B cell (primary cell): ENCODE measurements around the gene MTERF4. TPM values are rescaled to one million over a fixed set of nuclear protein-coding genes. Genes with fewer than 3 reads are reported as not detected.

Experiments used
- ATAC-seq: fragments of 200-7000 bp; cut with Tn5 transposase; one replicate; pipeline ENCODE4 v1.10.0; 2021; ENCODE audit warnings: low read depth, mild to moderate bottlenecking, moderate number of reproducible peaks, moderate library complexity
- CTCF ChIA-PET: fragments of 350-600 bp; sonication (Branson Sonifier 250); formaldehyde crosslinking; loops from one replicate; lab custom pipeline; 2021; ENCODE audit warnings: antibody characterized with exemption, inconsistent platforms; lab: Charles Lee
- POLR2A ChIA-PET: fragments of 350-600 bp; sonication (Branson Sonifier 250); formaldehyde crosslinking; loops from one replicate; lab custom pipeline; 2021; ENCODE audit warnings: antibody characterized with exemption; lab: Charles Lee
- DNase-seq: peaks from one replicate; pipeline ENCODE4 v3.0.0; 2013
- H2AFZ ChIP-seq: 2 replicates; pipeline ENCODE4 v1.6.1; 2012; ENCODE audit warnings: mild to moderate bottlenecking, low read depth, low read length; ENCODE audit not compliant: insufficient read depth, poor library complexity, severe bottlenecking
- H3K27ac ChIP-seq, 2 donors: 1 replicate in 1 of 2; 2 replicates in 1 of 2; pipeline ENCODE4 v1.5.1; 2012 to 2013; ENCODE audit warnings: low read length in 2 of 2, mild to moderate bottlenecking in 2 of 2, moderate library complexity in 1 of 2
- H3K27me3 ChIP-seq, 4 experiments: fragments of 200-600 bp in 1 of 4; sonication (generic) in 1 of 4; replicated peaks in 1 of 4; 1 replicate in 2 of 4; 2 replicates in 2 of 4; pipeline versions ENCODE4 v1.6.1 to v1.7.0; 2013 to 2016; ENCODE audit warnings: low read length in 3 of 4, mild to moderate bottlenecking in 2 of 4, mixed read lengths in 1 of 4, moderate library complexity in 1 of 4; ENCODE audit not compliant: insufficient read depth in 4 of 4, control insufficient read depth in 3 of 4; ENCODE audit errors: control extremely low read depth in 1 of 4
- H3K36me3 ChIP-seq, 2 experiments: replicated peaks in 1 of 2; 1 replicate in 1 of 2; 2 replicates in 1 of 2; pipeline versions ENCODE4 v1.6.1 to v1.7.1; 2013; ENCODE audit warnings: low read length in 1 of 2; ENCODE audit not compliant: insufficient read depth in 2 of 2, control insufficient read depth in 1 of 2; ENCODE audit errors: control extremely low read depth in 1 of 2, extremely low read depth in 1 of 2
- H3K4me1 ChIP-seq, 2 donors: fragments of 200-600 bp in 1 of 2; sonication (generic) in 1 of 2; 1 replicate in 1 of 2; 2 replicates in 1 of 2; pipeline versions ENCODE4 v1.5.1 to v1.6.1; 2013 to 2017; ENCODE audit warnings: low read length in 2 of 2; ENCODE audit not compliant: control insufficient read depth in 2 of 2, insufficient read depth in 2 of 2
- H3K4me2 ChIP-seq: replicated peaks from 2 replicates; pipeline ENCODE3; 2012; ENCODE audit warnings: mild to moderate bottlenecking, low read depth, low read length; ENCODE audit not compliant: poor library complexity, severe bottlenecking
- H3K4me3 ChIP-seq, 5 experiments: fragments of 200-600 bp in 1 of 5; sonication (generic) in 1 of 5; 1 replicate in 3 of 5; 2 replicates in 2 of 5; pipeline versions ENCODE4 v1.5.1 to v1.7.0; 2011 to 2016; ENCODE audit warnings: low read length in 4 of 5, mild to moderate bottlenecking in 4 of 5, low read depth in 2 of 5, control low read depth in 1 of 5, moderate library complexity in 1 of 5; ENCODE audit not compliant: insufficient read depth in 1 of 5; ENCODE audit errors: control extremely low read depth in 1 of 5, extremely low read depth in 1 of 5
- H3K79me2 ChIP-seq: fragments of 200-600 bp; sonication (generic); one replicate; pipeline ENCODE4 v1.6.0; 2016; ENCODE audit warnings: low read length; ENCODE audit not compliant: control insufficient read depth, insufficient read depth
- H3K9ac ChIP-seq: fragments of 200-600 bp; sonication (generic); 2 replicates; pipeline ENCODE4 v1.6.1; 2017; ENCODE audit warnings: mild to moderate bottlenecking, low read length, moderate library complexity
- H3K9me3 ChIP-seq, 3 donors: one replicate each; pipeline versions ENCODE4 v1.6.1 to v1.7.1; 2013; ENCODE audit warnings: low read length in 2 of 3; ENCODE audit not compliant: control insufficient read depth in 2 of 3, insufficient read depth in 1 of 3; ENCODE audit errors: control extremely low read depth in 1 of 3
- H4K20me1 ChIP-seq: 2 replicates; pipeline ENCODE4 v1.6.0; 2012; ENCODE audit warnings: mild to moderate bottlenecking, low read length; ENCODE audit not compliant: insufficient read depth, control insufficient read depth, poor library complexity, severe bottlenecking
- H3K27ac Mint-ChIP-seq: one replicate; pipeline ENCODE4 v1.8.0; 2021; ENCODE audit warnings: mixed read lengths
- H3K27me3 Mint-ChIP-seq: one replicate; pipeline ENCODE4 v1.8.0; 2021; ENCODE audit warnings: mixed read lengths
- H3K4me1 Mint-ChIP-seq: one replicate; pipeline ENCODE4 v1.8.0; 2021; ENCODE audit warnings: mixed read lengths
- H3K4me3 Mint-ChIP-seq: one replicate; pipeline ENCODE4 v1.8.0; 2021; ENCODE audit warnings: mixed read lengths
- H3K9me3 Mint-ChIP-seq: one replicate; pipeline ENCODE4 v1.8.0; 2022; ENCODE audit warnings: mixed read lengths; ENCODE audit not compliant: insufficient read depth
- CTCF ChIP-seq: fragments of 200-600 bp; IDR thresholded peaks from one replicate; pipeline ENCODE4 v1.8.0; 2022; ENCODE audit warnings: antibody characterized with exemption, mild to moderate bottlenecking
- EZH2 ChIP-seq: IDR thresholded peaks from 2 replicates; pipeline ENCODE4 v1.6.1; 2012; ENCODE audit warnings: borderline replicate concordance, low read depth, mild to moderate bottlenecking, moderate library complexity, low read length; ENCODE audit not compliant: insufficient read depth, poor library complexity, severe bottlenecking
- WGBS: methylation state at CpG from one replicate; pipeline ENCODE4 v1.1.5; 2013; ENCODE audit warnings: missing lambda C conversion rate; ENCODE audit not compliant: insufficient coverage; 5-methylcytosine and 5-hydroxymethylcytosine counted together
- intact Hi-C: fragments of 100-400 bp; cut with micrococcal nuclease; formaldehyde crosslinking; loops from one replicate; pipeline ENCODE4 v1.10.0; 2022
- polyA plus RNA-seq: library from polyadenylated mRNA; depleted of rRNA; stranded (reverse); fragments of >200 nt; gene quantifications from 2 replicates; pipeline ENCODE4 v1.2.3, GENCODE V29; 2012
- total RNA-seq, 2 donors: library from RNA; stranded (reverse); fragments of 120-200 nt in 1 of 2; gene quantifications; 1 replicate in 1 of 2; 2 replicates in 1 of 2; pipeline versions ENCODE4 v1.2.3 to v1.2.4, GENCODE V29; 2013 to 2022

MTERF4 gene
- total and polyA plus RNA-seq, 2 donors (not counting 1 experiment from before 2014, with no cell fraction given): 88.7 to 153 TPM

GRCh38 chr2:241136661-241137260 is 34.7 kb upstream of the MTERF4 start:
- Histone ChIP-seq H3K9ac (no peak overlapping the region), H2AFZ (no peak overlapping the region), H3K4me3 (no peak overlapping the region), H4K20me1 (no peaks in the 10 kb centered on the region), H3K27me3 (no peaks in the 10 kb centered on the region), H3K4me1 (no peaks in the 10 kb centered on the region), H3K27ac (no peak overlapping the region), H3K79me2 (peaks cover 7% of the 10 kb centered on the region), H3K9me3 (no peaks in the 10 kb centered on the region), H3K4me2 (no peak overlapping the region), H3K36me3 (peaks cover 0 to 22% of the 10 kb centered on the region in 2 experiments)
- no peaks in the 10 kb centered on the region for H3K27me3 Mint-ChIP-seq
- no peak overlapping the region for H3K27ac Mint-ChIP-seq
- peaks cover 8% of the 10 kb centered on the region for H3K4me1 Mint-ChIP-seq
- WGBS: 96% methylated on average over 22 of the region's 25 CpGs
- no peaks in the 10 kb centered on the region for H3K9me3 Mint-ChIP-seq
- ChIA-PET POLR2A (interaction anchor here (0.6 kb wide), 1 partner anchor 703 kb away, joined by 3 read pairs; no protein-coding TSS in a partner anchor), CTCF (interaction anchor here (1.5 kb wide), 1 partner anchor 58 kb away, joined by 3 read pairs; no protein-coding TSS in a partner anchor)
- ATAC-seq (no peak), DNase-seq (no peak)
- TF ChIP-seq CTCF (no peak), EZH2 (no peak)
- intact Hi-C loops: no loop called here
- no peak overlapping the region for H3K4me3 Mint-ChIP-seq

GRCh38 chr2:241136191-241136590 is 34.1 kb upstream of the MTERF4 start:
- WGBS: 91% methylated on average over 8 of the region's 8 CpGs

More at GRCh38 chr2:241136191-241136590, 34.1 kb upstream of the MTERF4 start:
- no peak overlapping the region for H2AFZ ChIP-seq
- TF ChIP-seq CTCF (no peak), EZH2 (no peak)
- Mint-ChIP-seq H3K4me1 (peaks cover 8% of the 10 kb centered on the region), H3K27ac (no peak overlapping the region), H3K9me3 (no peaks in the 10 kb centered on the region), H3K27me3 (no peaks in the 10 kb centered on the region), H3K4me3 (no peak overlapping the region)
- POLR2A ChIA-PET: no interaction called here
- no peak overlapping the region for H3K27ac ChIP-seq
- CTCF ChIA-PET: interaction anchor here (1.5 kb wide), 1 partner anchor 58 kb away, joined by 3 read pairs; no protein-coding TSS in a partner anchor
- no peaks in the 10 kb centered on the region for H3K4me1 ChIP-seq
- peaks cover 0 to 18% of the 10 kb centered on the region in 2 experiments for H3K36me3 ChIP-seq
- H3K27me3 ChIP-seq: no peaks in the 10 kb centered on the region
- intact Hi-C loops: no loop called here
- DNase-seq: no peak
- H3K4me2 ChIP-seq: no peak overlapping the region
- no peak for ATAC-seq
- no peak overlapping the region for H3K9ac ChIP-seq
- peaks cover 1% of the 10 kb centered on the region for H3K79me2 ChIP-seq
- no peaks in the 10 kb centered on the region for H4K20me1 ChIP-seq
- no peak overlapping the region for H3K4me3 ChIP-seq
- H3K9me3 ChIP-seq: no peaks in the 10 kb centered on the region
